ENCODE data around the gene CALM1. TPM values are rescaled to one million over a fixed set of nuclear protein-coding genes. Genes with fewer than 3 reads are reported as not detected.
"Not testable (repeated sequence)": the region's sequence is repeated elsewhere in the genome, so short reads cannot be mapped to it uniquely, and the experiment has no call there.

The CALM1 gene
- total and polyA plus RNA-seq, 2 donors from 2014 or later = 328 to 469 TPM

DNA sequence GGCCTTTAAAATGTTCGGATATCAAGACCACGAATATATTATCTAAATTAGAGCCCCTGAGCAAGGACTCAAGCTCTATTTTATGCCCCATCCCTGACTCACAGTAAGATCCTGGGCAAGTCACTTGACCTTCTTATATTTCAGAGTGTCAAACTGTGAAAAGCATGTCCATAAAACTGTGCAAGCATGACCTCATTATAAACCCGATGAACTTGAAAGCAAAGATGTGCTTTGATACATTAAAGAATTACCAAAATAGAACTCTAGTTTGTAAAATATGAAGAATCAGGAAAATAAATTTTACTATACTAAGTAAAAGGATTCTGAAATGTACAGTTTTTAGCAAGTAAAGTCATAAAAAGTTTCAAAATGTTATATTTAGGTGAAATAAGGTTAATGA is 2.9 kb upstream of the CALM1 start:
- Histone ChIP-seq H3K4me1 (ENCODE audit: control insufficient read depth in 2 of 3, insufficient read depth in 2 of 3, low read depth in 1 of 3, low read length in 3 of 3) (peaks cover 0 to 5% (median 0%) of the 10 kb centered on the region in 3 donors), H3K36me3 (ENCODE audit: control insufficient read depth in 2 of 3, insufficient read depth in 3 of 3, low read length in 3 of 3) (no peaks in the 10 kb centered on the region), H3K27ac (ENCODE audit: low read depth in 2 of 2, low read length in 2 of 2) (no peak overlapping the region), H3K27me3 (ENCODE audit: control insufficient read depth, insufficient read depth, low read length) (no peaks in the 10 kb centered on the region), H3K9ac (ENCODE audit: low read length in 3 of 3) (no peak overlapping the region), H3K4me3 (ENCODE audit: low read length in 3 of 3) (no peak overlapping the region), H3K9me3 (ENCODE audit: control insufficient read depth in 2 of 3, insufficient read depth in 1 of 3, low read length in 3 of 3) (no peaks in the 10 kb centered on the region)
- intact Hi-C loops (cut with DNase I) = no loop called here
- TF ChIP-seq, protein P1, sequence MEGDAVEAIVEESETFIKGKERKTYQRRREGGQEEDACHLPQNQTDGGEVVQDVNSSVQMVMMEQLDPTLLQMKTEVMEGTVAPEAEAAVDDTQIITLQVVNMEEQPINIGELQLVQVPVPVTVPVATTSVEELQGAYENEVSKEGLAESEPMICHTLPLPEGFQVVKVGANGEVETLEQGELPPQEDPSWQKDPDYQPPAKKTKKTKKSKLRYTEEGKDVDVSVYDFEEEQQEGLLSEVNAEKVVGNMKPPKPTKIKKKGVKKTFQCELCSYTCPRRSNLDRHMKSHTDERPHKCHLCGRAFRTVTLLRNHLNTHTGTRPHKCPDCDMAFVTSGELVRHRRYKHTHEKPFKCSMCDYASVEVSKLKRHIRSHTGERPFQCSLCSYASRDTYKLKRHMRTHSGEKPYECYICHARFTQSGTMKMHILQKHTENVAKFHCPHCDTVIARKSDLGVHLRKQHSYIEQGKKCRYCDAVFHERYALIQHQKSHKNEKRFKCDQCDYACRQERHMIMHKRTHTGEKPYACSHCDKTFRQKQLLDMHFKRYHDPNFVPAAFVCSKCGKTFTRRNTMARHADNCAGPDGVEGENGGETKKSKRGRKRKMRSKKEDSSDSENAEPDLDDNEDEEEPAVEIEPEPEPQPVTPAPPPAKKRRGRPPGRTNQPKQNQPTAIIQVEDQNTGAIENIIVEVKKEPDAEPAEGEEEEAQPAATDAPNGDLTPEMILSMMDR (IDR thresholded peaks at IDR 0.05; ENCODE audit: borderline replicate concordance, extremely low read depth, insufficient read depth) = no peak
- FAIRE-seq = no peak
- no peak for DNase-seq

DNA sequence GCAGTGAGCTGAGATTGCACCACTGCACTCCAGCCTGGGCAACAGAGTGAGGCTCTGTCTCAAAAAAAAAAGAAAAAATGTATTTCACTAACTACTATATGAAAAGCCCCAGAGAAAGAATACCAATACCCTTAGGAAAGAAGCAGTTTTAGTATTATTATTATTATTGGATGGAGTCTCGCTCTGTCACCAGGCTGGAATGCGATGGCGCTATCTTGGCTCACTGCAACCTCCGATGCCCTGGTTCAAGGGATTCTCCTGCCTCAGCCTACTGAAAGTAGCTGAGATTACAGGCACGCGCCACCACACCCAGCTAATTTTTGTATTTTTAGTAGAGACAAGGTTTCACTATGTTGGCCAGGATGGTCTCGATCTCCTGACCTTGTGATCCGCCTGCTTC is 2.0 kb upstream of the CALM1 start:
- DNase-seq; H3K36me3 ChIP-seq (ENCODE audit: control insufficient read depth in 2 of 3, insufficient read depth in 3 of 3, low read length in 3 of 3); FAIRE-seq; H3K4me1 ChIP-seq (ENCODE audit: control insufficient read depth in 2 of 3, insufficient read depth in 2 of 3, low read depth in 1 of 3, low read length in 3 of 3); H3K9ac ChIP-seq (ENCODE audit: low read length in 3 of 3); intact Hi-C loops (cut with DNase I); H3K4me3 ChIP-seq (ENCODE audit: low read length in 3 of 3); H3K27me3 ChIP-seq (ENCODE audit: control insufficient read depth, insufficient read depth, low read length); H3K9me3 ChIP-seq (ENCODE audit: control insufficient read depth in 2 of 3, insufficient read depth in 1 of 3, low read length in 3 of 3); H3K27ac ChIP-seq (ENCODE audit: low read depth in 2 of 2, low read length in 2 of 2): not testable (repeated sequence)

DNA sequence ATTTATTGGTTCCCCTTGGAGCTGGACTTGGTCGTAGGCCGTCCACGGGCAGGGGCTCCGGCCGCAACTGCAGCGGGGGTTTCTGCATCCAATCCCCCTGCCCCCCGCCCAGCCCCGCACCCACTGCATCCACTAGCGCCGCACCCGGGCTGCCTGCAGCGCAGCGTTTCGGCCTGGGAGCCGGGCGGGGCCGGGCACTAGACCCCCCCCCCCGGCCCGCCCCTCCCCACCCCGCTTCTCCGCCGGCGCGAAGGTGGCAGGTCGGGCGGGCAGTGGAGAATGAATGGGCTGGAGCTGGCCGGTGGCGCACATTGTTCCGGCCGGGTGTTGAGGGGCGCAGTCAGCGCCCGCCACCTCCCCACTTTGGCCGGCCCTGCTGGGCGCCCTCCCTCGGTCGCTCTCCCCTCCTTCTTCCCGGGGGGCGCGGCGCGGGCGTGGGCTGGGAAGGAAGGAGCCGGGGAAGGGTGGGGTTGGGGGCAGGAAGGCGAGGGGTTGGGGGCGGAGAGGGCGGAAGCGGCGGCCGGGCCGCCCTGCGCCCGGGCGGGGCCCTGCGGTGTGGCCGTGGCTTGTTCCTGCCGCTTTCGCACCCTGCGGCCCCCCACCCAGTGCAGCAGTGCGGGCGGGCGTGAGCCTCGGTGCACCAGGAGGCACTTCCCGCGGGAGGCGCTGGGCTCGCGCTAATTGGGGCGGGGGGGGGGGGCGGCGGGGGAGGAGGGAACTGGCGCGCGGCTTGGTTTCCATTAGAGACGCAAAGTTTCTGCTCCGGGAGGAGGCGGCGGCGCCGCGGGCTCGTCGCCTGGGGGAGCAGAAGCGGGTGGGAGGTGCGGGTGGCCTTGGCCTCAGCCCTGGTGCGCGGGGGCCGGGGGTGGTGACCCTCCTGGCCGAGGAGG is 841 bp downstream of the CALM1 start:
- TF ChIP-seq, protein P1 (IDR thresholded peaks at IDR 0.05; ENCODE audit: borderline replicate concordance, extremely low read depth, insufficient read depth) = no peak
- intact Hi-C loops (cut with DNase I) = no loop called here
- Histone ChIP-seq H3K4me3 (ENCODE audit: low read length in 3 of 3) (peak overlapping the region; percentile 83 to 95 (median 93)), H3K4me1 (ENCODE audit: control insufficient read depth in 2 of 3, insufficient read depth in 2 of 3, low read depth in 1 of 3, low read length in 3 of 3) (peaks cover 0 to 20% (median 12%) of the 10 kb centered on the region in 3 donors), H3K9ac (ENCODE audit: low read length in 3 of 3) (peak overlapping the region; percentile 78 to 90 (median 82)), H3K27ac (ENCODE audit: low read depth in 2 of 2, low read length in 2 of 2) (peak overlapping the region; percentile 85 to 89), H3K27me3 (ENCODE audit: control insufficient read depth, insufficient read depth, low read length) (no peaks in the 10 kb centered on the region), H3K36me3 (ENCODE audit: control insufficient read depth in 2 of 3, insufficient read depth in 3 of 3, low read length in 3 of 3) (peaks cover 6 to 29% (median 17%) of the 10 kb centered on the region in 3 donors), H3K9me3 (ENCODE audit: control insufficient read depth in 2 of 3, insufficient read depth in 1 of 3, low read length in 3 of 3) (no peaks in the 10 kb centered on the region)
- DNase-seq (peak; percentile 42 to 91 (median 74)), FAIRE-seq (no peak)

DNA sequence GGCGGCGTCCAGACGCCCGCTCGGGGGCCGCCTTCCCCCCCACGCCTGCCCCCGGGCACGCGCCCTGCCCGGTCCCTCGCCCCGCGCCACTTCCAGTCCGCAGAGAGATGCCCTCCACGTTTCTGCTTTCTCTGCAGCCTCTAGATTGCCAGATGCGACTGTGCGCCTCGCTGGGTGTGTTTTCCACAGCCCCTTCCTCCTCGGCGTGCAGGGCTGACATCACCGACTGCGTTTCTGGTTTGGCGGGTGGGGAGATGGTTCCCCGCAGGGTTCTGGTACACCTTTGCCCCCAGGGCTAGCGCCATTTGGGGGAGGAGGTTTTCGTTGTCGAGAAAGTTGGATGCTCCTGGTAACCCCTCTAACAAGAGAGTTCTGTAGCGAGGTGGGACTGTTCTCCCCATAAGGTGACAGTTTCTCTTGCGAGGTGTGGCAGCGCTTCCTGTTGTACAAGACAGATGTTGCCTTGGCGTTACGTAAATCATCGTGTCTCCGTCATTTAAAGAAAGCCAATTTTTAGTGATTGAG is 1.5 kb downstream of the CALM1 start:
- Histone ChIP-seq H3K9me3 (ENCODE audit: control insufficient read depth in 2 of 3, insufficient read depth in 1 of 3, low read length in 3 of 3) (no peaks in the 10 kb centered on the region), H3K27ac (ENCODE audit: low read depth in 2 of 2, low read length in 2 of 2) (peak overlapping the region; percentile 82 to 85), H3K9ac (ENCODE audit: low read length in 3 of 3) (peak overlapping the region; percentile 41 to 65 (median 59)), H3K36me3 (ENCODE audit: control insufficient read depth in 2 of 3, insufficient read depth in 3 of 3, low read length in 3 of 3) (peaks cover 6 to 36% (median 21%) of the 10 kb centered on the region in 3 donors), H3K27me3 (ENCODE audit: control insufficient read depth, insufficient read depth, low read length) (no peaks in the 10 kb centered on the region), H3K4me1 (ENCODE audit: control insufficient read depth in 2 of 3, insufficient read depth in 2 of 3, low read depth in 1 of 3, low read length in 3 of 3) (peaks cover 0 to 22% (median 12%) of the 10 kb centered on the region in 3 donors), H3K4me3 (ENCODE audit: low read length in 3 of 3) (peak overlapping the region; percentile 64 to 71 (median 70))
- DNase-seq (peak; percentile 47 to 84 (median 67)), FAIRE-seq (no peak)
- TF ChIP-seq, protein P1 (IDR thresholded peaks at IDR 0.05; ENCODE audit: borderline replicate concordance, extremely low read depth, insufficient read depth) = no peak
- intact Hi-C loops (cut with DNase I) = no loop called here
